Measurements from ENCODE around the gene ADGRD1.

The ADGRD1 gene

DNA sequence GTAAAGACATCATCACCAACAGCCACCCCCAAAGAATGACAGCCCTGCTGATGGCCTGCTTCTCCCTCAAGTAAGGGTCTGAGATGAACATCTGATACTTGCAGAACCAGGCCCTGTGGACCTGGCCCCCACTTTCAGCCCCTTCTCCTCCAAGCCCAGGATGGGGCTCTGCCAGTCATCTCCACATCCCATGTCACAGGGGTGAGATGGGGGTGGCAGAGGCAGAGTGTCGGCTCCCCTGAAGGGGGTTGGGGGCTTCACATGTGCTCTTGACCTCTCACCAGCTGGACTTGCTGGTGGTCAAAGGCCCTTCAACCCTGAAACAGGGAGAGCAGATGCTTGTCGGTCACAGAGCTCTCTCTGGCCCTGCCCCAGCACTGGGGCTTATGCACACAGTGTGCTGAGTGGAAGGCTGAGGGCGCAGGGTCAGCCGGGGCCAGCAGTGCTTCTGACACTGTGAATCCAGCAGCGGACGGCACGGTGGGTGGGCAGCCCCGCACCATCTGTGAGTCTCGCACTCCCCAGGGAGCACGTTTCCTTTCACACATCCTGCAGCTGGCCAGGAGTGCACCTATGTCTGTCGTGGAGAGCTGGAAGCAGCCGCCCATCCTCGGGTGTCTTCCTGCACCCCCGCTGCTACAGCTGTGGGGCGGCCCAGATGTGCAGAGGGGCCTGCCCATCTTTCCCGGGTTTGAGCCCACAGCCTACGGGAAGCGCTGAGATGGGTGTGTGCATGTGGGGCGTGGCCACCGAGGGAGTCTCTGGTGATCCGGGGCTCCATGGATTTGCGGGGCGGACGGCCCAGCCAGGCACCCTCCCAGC is 94.3 kb downstream of the ADGRD1 start:
- H3K4me3 ChIP-seq (ENCODE audit: low read depth, low read length) = no peak overlapping the region
- DNase-seq (ENCODE audit: low read depth) = no peak
- TF ChIP-seq MYC (IDR thresholded peaks at IDR 0.05; ENCODE audit: low read depth, low read length) = no peak
- TF ChIP-seq POLR2A (IDR thresholded peaks at IDR 0.05; ENCODE audit: extremely low read depth, insufficient read length) = no peak
- TF ChIP-seq, protein P1, sequence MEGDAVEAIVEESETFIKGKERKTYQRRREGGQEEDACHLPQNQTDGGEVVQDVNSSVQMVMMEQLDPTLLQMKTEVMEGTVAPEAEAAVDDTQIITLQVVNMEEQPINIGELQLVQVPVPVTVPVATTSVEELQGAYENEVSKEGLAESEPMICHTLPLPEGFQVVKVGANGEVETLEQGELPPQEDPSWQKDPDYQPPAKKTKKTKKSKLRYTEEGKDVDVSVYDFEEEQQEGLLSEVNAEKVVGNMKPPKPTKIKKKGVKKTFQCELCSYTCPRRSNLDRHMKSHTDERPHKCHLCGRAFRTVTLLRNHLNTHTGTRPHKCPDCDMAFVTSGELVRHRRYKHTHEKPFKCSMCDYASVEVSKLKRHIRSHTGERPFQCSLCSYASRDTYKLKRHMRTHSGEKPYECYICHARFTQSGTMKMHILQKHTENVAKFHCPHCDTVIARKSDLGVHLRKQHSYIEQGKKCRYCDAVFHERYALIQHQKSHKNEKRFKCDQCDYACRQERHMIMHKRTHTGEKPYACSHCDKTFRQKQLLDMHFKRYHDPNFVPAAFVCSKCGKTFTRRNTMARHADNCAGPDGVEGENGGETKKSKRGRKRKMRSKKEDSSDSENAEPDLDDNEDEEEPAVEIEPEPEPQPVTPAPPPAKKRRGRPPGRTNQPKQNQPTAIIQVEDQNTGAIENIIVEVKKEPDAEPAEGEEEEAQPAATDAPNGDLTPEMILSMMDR (IDR thresholded peaks at IDR 0.05; ENCODE audit: low read depth, low read length) = no peak
- TF ChIP-seq, protein P2, sequence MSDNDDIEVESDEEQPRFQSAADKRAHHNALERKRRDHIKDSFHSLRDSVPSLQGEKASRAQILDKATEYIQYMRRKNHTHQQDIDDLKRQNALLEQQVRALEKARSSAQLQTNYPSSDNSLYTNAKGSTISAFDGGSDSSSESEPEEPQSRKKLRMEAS (IDR thresholded peaks at IDR 0.05; ENCODE audit: low read depth, low read length) = no peak

DNA sequence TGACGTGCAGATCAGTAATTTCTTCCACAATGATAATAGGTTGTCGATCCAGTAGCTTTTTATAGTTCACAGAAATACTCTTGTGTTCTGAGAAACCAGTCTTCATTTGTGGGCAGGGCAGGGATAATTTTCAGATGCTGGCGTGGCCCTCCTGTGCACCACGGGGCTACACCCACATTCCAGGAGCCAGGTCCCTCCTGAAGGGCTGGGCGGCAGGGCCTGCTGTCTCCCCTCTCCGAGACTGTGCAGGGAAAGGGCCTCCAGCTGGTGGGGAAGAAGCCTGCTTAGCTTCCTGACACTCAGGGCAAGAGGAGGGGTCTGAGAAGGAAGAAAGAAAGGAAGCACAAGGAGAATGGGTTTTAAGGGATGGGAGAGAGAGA is 94.9 kb downstream of the ADGRD1 start:
- no peak overlapping the region for H3K4me3 ChIP-seq (ENCODE audit: low read depth, low read length)
- DNase-seq (ENCODE audit: low read depth) = no peak
- TF ChIP-seq, protein P1 (IDR thresholded peaks at IDR 0.05; ENCODE audit: low read depth, low read length) = no peak
- TF ChIP-seq MYC (IDR thresholded peaks at IDR 0.05; ENCODE audit: low read depth, low read length) = no peak
- TF ChIP-seq, protein P2 (IDR thresholded peaks at IDR 0.05; ENCODE audit: low read depth, low read length) = no peak
- no peak for TF ChIP-seq POLR2A (IDR thresholded peaks at IDR 0.05; ENCODE audit: extremely low read depth, insufficient read length)

DNA sequence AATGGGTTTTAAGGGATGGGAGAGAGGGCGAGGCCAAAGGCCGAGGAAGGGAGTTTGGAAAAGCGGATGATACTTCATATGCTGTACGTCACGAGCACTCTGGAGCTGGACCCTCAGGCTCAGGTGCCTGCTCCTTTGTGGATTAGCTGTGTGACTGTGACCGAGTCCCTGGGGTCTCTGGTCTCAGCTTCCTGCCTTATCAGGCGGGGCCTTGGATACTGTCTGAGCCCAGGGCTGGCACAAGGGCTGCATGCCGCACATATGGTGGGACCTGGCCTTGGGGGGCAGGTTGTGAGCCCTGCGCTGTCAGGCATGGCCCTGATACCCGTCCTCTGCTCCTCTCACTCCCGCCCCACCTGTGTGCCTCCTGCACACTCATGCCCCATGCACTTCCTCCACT is 95.3 kb downstream of the ADGRD1 start:
- H3K4me3 ChIP-seq (ENCODE audit: low read depth, low read length) = no peak overlapping the region
- TF ChIP-seq POLR2A (IDR thresholded peaks at IDR 0.05; ENCODE audit: extremely low read depth, insufficient read length) (no peak), MYC (IDR thresholded peaks at IDR 0.05; ENCODE audit: low read depth, low read length) (no peak)
- TF ChIP-seq, protein P1 (IDR thresholded peaks at IDR 0.05; ENCODE audit: low read depth, low read length) = no peak
- TF ChIP-seq, protein P2 (IDR thresholded peaks at IDR 0.05; ENCODE audit: low read depth, low read length) = no peak
- DNase-seq (ENCODE audit: low read depth) = no peak

DNA sequence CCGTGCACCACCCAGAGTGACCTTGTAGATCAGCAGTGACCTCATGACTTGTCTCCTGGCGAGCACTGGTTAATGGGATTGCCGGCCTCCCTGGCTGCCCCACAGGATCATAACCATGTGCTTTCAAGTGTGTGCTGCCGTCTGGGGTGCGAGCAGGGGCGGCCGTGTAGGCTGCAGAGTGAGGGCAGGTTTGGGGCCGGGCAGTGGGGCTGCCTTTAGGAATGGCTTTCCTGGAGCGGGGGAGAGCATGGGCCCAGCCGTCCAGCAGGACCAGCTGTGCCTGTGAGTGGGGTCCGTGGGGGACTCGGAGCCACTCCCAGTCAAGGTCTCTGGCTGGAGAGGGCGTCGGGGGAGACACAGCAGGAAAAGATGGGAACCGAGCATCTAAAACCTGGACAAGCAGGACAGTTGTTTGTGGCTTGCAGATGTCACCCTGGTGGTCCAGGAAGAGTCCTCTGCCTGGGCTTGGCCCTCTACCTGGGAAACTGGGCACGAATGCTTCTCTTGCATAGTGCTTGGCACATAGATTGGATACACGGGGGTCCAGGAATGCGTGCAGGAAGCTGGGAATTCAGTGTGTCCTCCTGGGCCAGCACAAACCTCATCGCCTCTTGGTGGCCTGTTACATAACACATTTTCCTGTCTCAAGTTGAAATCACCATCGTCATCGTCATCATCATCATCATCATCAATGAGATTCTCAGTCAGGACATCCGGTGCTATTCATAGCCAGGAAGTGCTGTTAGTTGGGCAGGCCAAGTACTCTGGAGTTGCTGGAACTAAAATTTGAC is 96.0 kb downstream of the ADGRD1 start:
- TF ChIP-seq POLR2A (IDR thresholded peaks at IDR 0.05; ENCODE audit: extremely low read depth, insufficient read length) (no peak), MYC (IDR thresholded peaks at IDR 0.05; ENCODE audit: low read depth, low read length) (no peak)
- TF ChIP-seq, protein P2 (IDR thresholded peaks at IDR 0.05; ENCODE audit: low read depth, low read length) = no peak
- TF ChIP-seq, protein P1 (IDR thresholded peaks at IDR 0.05; ENCODE audit: low read depth, low read length) = no peak
- H3K4me3 ChIP-seq (ENCODE audit: low read depth, low read length) = no peak overlapping the region
- DNase-seq (ENCODE audit: low read depth) = no peak

DNA sequence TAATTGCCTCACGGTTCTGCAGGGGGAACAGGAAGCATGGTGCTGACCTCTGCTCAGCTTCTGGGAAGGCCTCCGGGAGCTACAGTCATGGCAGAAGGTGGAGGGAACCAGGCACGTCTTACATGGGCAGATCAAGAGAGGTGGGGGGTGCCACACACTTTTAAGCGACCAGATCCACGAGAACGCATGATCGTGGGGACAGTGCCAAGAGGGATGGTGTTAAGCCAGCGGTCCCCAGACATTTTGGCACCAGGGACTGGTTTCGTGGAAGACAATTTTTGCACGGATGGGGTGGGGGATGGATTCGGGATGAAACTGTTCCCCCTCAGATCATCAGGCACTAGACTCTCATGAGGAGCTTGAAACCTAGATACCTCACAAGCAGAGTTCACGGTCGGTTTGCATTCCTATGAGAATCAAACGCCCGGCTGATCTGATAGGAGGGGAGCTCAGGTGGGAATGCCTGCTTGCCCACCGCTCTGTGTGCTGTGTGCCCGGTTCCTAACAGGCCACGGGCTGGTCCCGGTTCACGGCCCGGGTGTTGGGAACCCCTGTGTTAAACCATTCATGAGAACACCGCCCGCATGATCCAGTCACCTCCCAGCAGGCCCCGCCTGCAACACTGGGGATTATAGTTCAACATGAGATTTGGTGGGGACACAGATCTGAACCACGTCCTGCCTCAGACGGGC is 96.9 kb downstream of the ADGRD1 start:
- no peak overlapping the region for H3K4me3 ChIP-seq (ENCODE audit: low read depth, low read length)
- no peak for DNase-seq (ENCODE audit: low read depth)
- TF ChIP-seq, protein P1 (IDR thresholded peaks at IDR 0.05; ENCODE audit: low read depth, low read length) = no peak
- TF ChIP-seq, protein P2 (IDR thresholded peaks at IDR 0.05; ENCODE audit: low read depth, low read length) = no peak
- TF ChIP-seq MYC (IDR thresholded peaks at IDR 0.05; ENCODE audit: low read depth, low read length) (no peak), POLR2A (IDR thresholded peaks at IDR 0.05; ENCODE audit: extremely low read depth, insufficient read length) (no peak)

Data from NB4 (cell line).